DOHH2 (cell line): ENCODE data around the gene FMNL3.
"Not testable (repeated sequence)": the region's sequence is repeated elsewhere in the genome, so short reads cannot be mapped to it uniquely, and the experiment has no call there.

ENCODE experiments used
- H3F3A ChIP-seq: fragments of 200-600 bp; sonication (generic), shearing (Covaris generic); 2 replicates; pipeline ENCODE4 v1.6.0; 2016; ENCODE audit warnings: antibody characterized with exemption, mild to moderate bottlenecking; ENCODE audit not compliant: control insufficient read depth, insufficient read depth
- H3K27ac ChIP-seq: fragments of 200-600 bp; sonication (generic); 2 replicates; pipeline ENCODE4 v1.5.1; 2014; ENCODE audit warnings: low read depth, mild to moderate bottlenecking, low read length, moderate library complexity
- H3K27me3 ChIP-seq: fragments of 200-600 bp; sonication (generic); 2 replicates; pipeline ENCODE4 v1.6.1; 2014; ENCODE audit warnings: mild to moderate bottlenecking, low read length, mixed read lengths; ENCODE audit not compliant: control insufficient read depth
- H3K36me3 ChIP-seq: fragments of 200-600 bp; sonication (generic); 2 replicates; pipeline ENCODE4 v1.6.1; 2014; ENCODE audit warnings: mild to moderate bottlenecking, low read length, moderate library complexity, mixed read lengths; ENCODE audit not compliant: control insufficient read depth
- H3K4me1 ChIP-seq: fragments of 200-600 bp; sonication (generic); 2 replicates; pipeline ENCODE4 v1.6.1; 2014; ENCODE audit warnings: mild to moderate bottlenecking, low read length, mixed read lengths; ENCODE audit not compliant: control insufficient read depth
- H3K4me2 ChIP-seq: fragments of 200-600 bp; sonication (generic); 2 replicates; pipeline ENCODE4 v1.6.0; 2014; ENCODE audit warnings: mild to moderate bottlenecking, low read length, moderate library complexity
- H3K4me3 ChIP-seq: fragments of 200-600 bp; sonication (generic); 2 replicates; pipeline ENCODE4 v1.5.1; 2014; ENCODE audit warnings: mild to moderate bottlenecking, low read length, mixed read lengths
- H3K79me2 ChIP-seq: fragments of 200-600 bp; sonication (generic); 2 replicates; pipeline ENCODE4 v1.6.1; 2014; ENCODE audit warnings: mild to moderate bottlenecking, low read length, mixed read lengths; ENCODE audit not compliant: control insufficient read depth
- H3K9me2 ChIP-seq: fragments of 200-600 bp; sonication (generic); replicated peaks from 2 replicates; pipeline ENCODE4 v1.6.1; 2014; ENCODE audit warnings: mild to moderate bottlenecking, low read length, mixed read lengths; ENCODE audit not compliant: control insufficient read depth
- H3K9me3 ChIP-seq: fragments of 200-600 bp; sonication (generic); 2 replicates; pipeline ENCODE4 v1.6.1; 2014; ENCODE audit warnings: antibody characterized with exemption, low read length, mixed read lengths; ENCODE audit not compliant: control insufficient read depth, insufficient read depth
- H4K20me1 ChIP-seq: fragments of 200-600 bp; sonication (generic); 2 replicates; pipeline ENCODE4 v1.6.0; 2014; ENCODE audit warnings: low read depth, mild to moderate bottlenecking, antibody characterized with exemption, low read length, moderate library complexity; ENCODE audit not compliant: control insufficient read depth, insufficient read depth
- CTCF ChIP-seq: fragments of 200-600 bp; sonication (generic); IDR thresholded peaks from one replicate; pipeline ENCODE4 v1.5.1; 2014; ENCODE audit warnings: antibody characterized with exemption, mild to moderate bottlenecking, low read depth, low read length; ENCODE audit not compliant: poor library complexity, severe bottlenecking
- EZH2phosphoT487 ChIP-seq: fragments of 200-600 bp; sonication (generic); IDR thresholded peaks from 2 replicates; pipeline ENCODE4 v1.6.1; 2017; ENCODE audit warnings: borderline replicate concordance, mild to moderate bottlenecking, antibody characterized with exemption, low read length, moderate library complexity, mixed read lengths

Gene FMNL3

GRCh38 chr12:49609875-49610154 is 97.4 kb downstream of the FMNL3 start:
- Histone ChIP-seq H3K4me3 (no peak overlapping the region), H3K36me3 (no peaks in the 10 kb centered on the region), H4K20me1 (no peaks in the 10 kb centered on the region), H3K4me1 (peaks cover 4% of the 10 kb centered on the region; the same call in 1 of the 2 replicates), H3K27ac (no peak overlapping the region), H3K9me2 (no peaks in the 10 kb centered on the region), H3K9me3 (no peaks in the 10 kb centered on the region), H3F3A (0 out of 2 replicates have a peak, but pooled peaks cover 3% of the 10 kb centered on the region), H3K4me2 (no peak overlapping the region), H3K79me2 (no peaks in the 10 kb centered on the region), H3K27me3 (no peaks in the 10 kb centered on the region)
- TF ChIP-seq EZH2phosphoT487 (no peak), CTCF (peak; percentile 26)

GRCh38 chr12:49609059-49609874 is 97.9 kb downstream of the FMNL3 start:
- H4K20me1 ChIP-seq: no peaks in the 10 kb centered on the region
- H3F3A ChIP-seq: 0 out of 2 replicates have a peak, but pooled peaks cover 3% of the 10 kb centered on the region
- no peak overlapping the region for H3K4me3 ChIP-seq
- no peaks in the 10 kb centered on the region for H3K27me3 ChIP-seq
- peaks cover 6% of the 10 kb centered on the region; the same call in 1 of the 2 replicates for H3K4me1 ChIP-seq
- TF ChIP-seq EZH2phosphoT487: no peak
- no peak for TF ChIP-seq CTCF
- no peaks in the 10 kb centered on the region for H3K9me3 ChIP-seq
- no peak overlapping the region for H3K4me2 ChIP-seq
- no peaks in the 10 kb centered on the region for H3K79me2 ChIP-seq
- H3K36me3 ChIP-seq: no peaks in the 10 kb centered on the region
- H3K9me2 ChIP-seq: no peaks in the 10 kb centered on the region
- no peak overlapping the region for H3K27ac ChIP-seq

- not testable (repeated sequence) for H3K27ac ChIP-seq, H3K4me3 ChIP-seq, H3K4me2 ChIP-seq
These were observed 101.7 kb downstream of the FMNL3 start, which contains the start of gene FAM186B for GRCh38 chr12:49605539-49605938. TSS of gene FAM186B (minus strand) at chr12:49605639. CDS start at chr12:49605477, 162 bp downstream.

GRCh38 chr12:49604856-49605255 is 102.3 kb downstream of the FMNL3 start:
- H3K4me3 ChIP-seq: no peak overlapping the region
- H3K79me2 ChIP-seq: no peaks in the 10 kb centered on the region
- H4K20me1 ChIP-seq: no peaks in the 10 kb centered on the region
- H3K9me2 ChIP-seq: no peaks in the 10 kb centered on the region
- H3K4me1 ChIP-seq: peaks cover 6% of the 10 kb centered on the region; the same call in 1 of the 2 replicates
- TF ChIP-seq CTCF: no peak
- TF ChIP-seq EZH2phosphoT487: no peak
- 0 out of 2 replicates have a peak, but pooled peaks cover 3% of the 10 kb centered on the region for H3F3A ChIP-seq
- H3K9me3 ChIP-seq: no peaks in the 10 kb centered on the region
- no peak overlapping the region for H3K27ac ChIP-seq
- no peaks in the 10 kb centered on the region for H3K27me3 ChIP-seq
- no peaks in the 10 kb centered on the region for H3K36me3 ChIP-seq
- no peak overlapping the region for H3K4me2 ChIP-seq

More at GRCh38 chr12:49605539-49605938, 101.7 kb downstream of the FMNL3 start, which contains the start of gene FAM186B:
- not testable (repeated sequence) for H3K9me3 ChIP-seq, H3K4me1 ChIP-seq, H3K9me2 ChIP-seq, H3K27me3 ChIP-seq, H4K20me1 ChIP-seq, H3F3A ChIP-seq, H3K79me2 ChIP-seq, H3K36me3 ChIP-seq
